Measurements from ENCODE around the gene IL1R2. TPM values are rescaled to one million over a fixed set of nuclear protein-coding genes. Genes with fewer than 3 reads are reported as not detected.

IL1R2 gene
- total and polyA plus RNA-seq, 2 of the 13 experiments (the other 11 are each of a cell fraction or from before 2014, with no cell fraction given), result 3.6 to 7.3 TPM

- TF ChIP-seq TFAP4 (IDR thresholded peaks at IDR 0.05; ENCODE audit: borderline replicate concordance, low read depth) (peak; percentile 90), RFX1 (IDR thresholded peaks at IDR 0.05) (no peak), RARG (CRISPR knock-in tag; IDR thresholded peaks at IDR 0.05; ENCODE audit: low read depth) (0 out of 2 replicates have a peak, but pooled peaks have one; percentile 65), ZNF451 (CRISPR knock-in tag; IDR thresholded peaks at IDR 0.05) (no peak), BATF2 (CRISPR knock-in tag; IDR thresholded peaks at IDR 0.05) (no peak), REXO4 (CRISPR knock-in tag; IDR thresholded peaks at IDR 0.05; ENCODE audit: borderline replicate concordance) (no peak), ZBED4 (CRISPR knock-in tag; IDR thresholded peaks at IDR 0.05; ENCODE audit: borderline replicate concordance) (peak; percentile 85), ZNF709 (CRISPR knock-in tag; IDR thresholded peaks at IDR 0.05) (peak; percentile 60; the same call in 1 of the 2 replicates), ZNF775 (CRISPR knock-in tag; IDR thresholded peaks at IDR 0.05; ENCODE audit: borderline replicate concordance) (no peak), SATB2 (CRISPR knock-in tag; IDR thresholded peaks at IDR 0.05) (no peak; the same call in 1 of the 2 replicates), ZBTB37 (CRISPR knock-in tag; IDR thresholded peaks at IDR 0.05) (peak; percentile 74; the same call in 1 of the 2 replicates), REL (CRISPR knock-in tag; conservative IDR thresholded peaks at IDR 0.05) (0 out of 2 replicates have a peak, but pooled peaks have one; percentile 17), FOXO4 (CRISPR knock-in tag; conservative IDR thresholded peaks at IDR 0.05) (no peak), ZNF17 (CRISPR knock-in tag; IDR thresholded peaks at IDR 0.05) (no peak), CENPBD1 (CRISPR knock-in tag; IDR thresholded peaks at IDR 0.05; ENCODE audit: borderline replicate concordance, low read depth) (no peak), CHD4 (IDR thresholded peaks at IDR 0.05; ENCODE audit: borderline replicate concordance, low read length) (peak; percentile 83; the same call in 1 of the 2 replicates), KDM4B (CRISPR knock-in tag; IDR thresholded peaks at IDR 0.05) (peak; percentile 92), IKZF1 (IDR thresholded peaks at IDR 0.05) (no peak), ZNF350 (CRISPR knock-in tag; IDR thresholded peaks at IDR 0.05; ENCODE audit: borderline replicate concordance, low read depth) (peak; percentile 66; the same call in 1 of the 2 replicates), U2AF1 (optimal IDR thresholded peaks at IDR 0.05; ENCODE audit: low read depth, low read length) (no peak), NFE2 (CRISPR knock-in tag; IDR thresholded peaks at IDR 0.05) (no peak)
Measured at GRCh38 chr2:102057502-102058292, 65.9 kb downstream of the IL1R2 start (continued).
